Thyroid gland (tissue), 4 donors: ENCODE results near the gene KRTAP4-11.

ENCODE experiments used
- POLR2A ChIP-seq, 2 donors: fragments of 450-650 bp; IDR thresholded peaks; one replicate each; pipeline ENCODE4 v1.6.1; 2017; ENCODE audit warnings: antibody characterized with exemption in 2 of 2, mild to moderate bottlenecking in 2 of 2, moderate library complexity in 1 of 2
- TF ChIP-seq, protein P1 (sequence below), 6 experiments: fragments of 200-600 bp in 3 of 6; fragments of 450-650 bp in 3 of 6; sonication (generic) in 3 of 6; IDR thresholded peaks; one replicate each; pipeline ENCODE4 v1.5.1; 2016 to 2019; ENCODE audit warnings: antibody characterized with exemption in 6 of 6, mild to moderate bottlenecking in 2 of 6, inconsistent platforms in 1 of 6, moderate library complexity in 1 of 6

DNA sequence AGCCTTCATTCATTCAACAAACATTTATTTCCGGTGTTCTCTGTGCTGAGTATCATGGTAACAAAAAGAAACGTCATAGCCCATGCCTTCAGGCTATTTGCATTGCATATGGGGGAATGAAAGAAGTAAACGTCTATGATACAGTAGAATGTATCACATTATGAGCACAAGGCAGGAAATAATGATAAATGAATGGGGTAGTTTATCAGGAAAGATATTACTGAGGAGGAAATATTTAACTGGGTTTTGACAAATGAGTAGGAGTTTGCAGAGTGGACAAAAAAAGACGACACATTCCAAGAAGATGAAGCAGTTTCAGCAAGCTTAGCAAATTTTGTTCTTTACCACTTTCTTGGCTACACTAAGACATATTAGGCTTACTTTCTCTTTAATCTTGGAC lies 35.5 kb downstream of the KRTAP4-11 start:
- TF ChIP-seq, protein P1, sequence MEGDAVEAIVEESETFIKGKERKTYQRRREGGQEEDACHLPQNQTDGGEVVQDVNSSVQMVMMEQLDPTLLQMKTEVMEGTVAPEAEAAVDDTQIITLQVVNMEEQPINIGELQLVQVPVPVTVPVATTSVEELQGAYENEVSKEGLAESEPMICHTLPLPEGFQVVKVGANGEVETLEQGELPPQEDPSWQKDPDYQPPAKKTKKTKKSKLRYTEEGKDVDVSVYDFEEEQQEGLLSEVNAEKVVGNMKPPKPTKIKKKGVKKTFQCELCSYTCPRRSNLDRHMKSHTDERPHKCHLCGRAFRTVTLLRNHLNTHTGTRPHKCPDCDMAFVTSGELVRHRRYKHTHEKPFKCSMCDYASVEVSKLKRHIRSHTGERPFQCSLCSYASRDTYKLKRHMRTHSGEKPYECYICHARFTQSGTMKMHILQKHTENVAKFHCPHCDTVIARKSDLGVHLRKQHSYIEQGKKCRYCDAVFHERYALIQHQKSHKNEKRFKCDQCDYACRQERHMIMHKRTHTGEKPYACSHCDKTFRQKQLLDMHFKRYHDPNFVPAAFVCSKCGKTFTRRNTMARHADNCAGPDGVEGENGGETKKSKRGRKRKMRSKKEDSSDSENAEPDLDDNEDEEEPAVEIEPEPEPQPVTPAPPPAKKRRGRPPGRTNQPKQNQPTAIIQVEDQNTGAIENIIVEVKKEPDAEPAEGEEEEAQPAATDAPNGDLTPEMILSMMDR (IDR thresholded peaks at IDR 0.05), result no peak
- no peak for TF ChIP-seq POLR2A (IDR thresholded peaks at IDR 0.05)
